ENCODE results near the gene DLGAP1. TPM values are rescaled to one million over a fixed set of nuclear protein-coding genes. Genes with fewer than 3 reads are reported as not detected.

The DLGAP1 gene
- total and polyA plus RNA-seq, 10 of the 15 experiments (the other 5 are each of a cell fraction or from before 2014, with no cell fraction given) = 0.23 to 27.6 (median 1.9) TPM

- BruUV-seq (replicated peaks) = no TSS peak
- Histone ChIP-seq H4K20me1 (ENCODE audit: control insufficient read depth, insufficient read depth) (no peaks in the 10 kb centered on the region), H3K9ac (ENCODE audit: control insufficient read depth, insufficient read depth, low read length) (no peak overlapping the region), H3K79me2 (ENCODE audit: control insufficient read depth, insufficient read depth, low read length) (no peaks in the 10 kb centered on the region), H3K27me3 (replicated peaks in 1 of 2; ENCODE audit: control insufficient read depth in 2 of 2, insufficient read depth in 2 of 2, low read length in 1 of 2) (no peaks in the 10 kb centered on the region), H2AFZ (ENCODE audit: control insufficient read depth, low read depth, low read length) (no peak overlapping the region), H3K4me1 (ENCODE audit: control insufficient read depth, insufficient read depth, low read length) (no peaks in the 10 kb centered on the region; the same call in 1 of the 2 replicates), H3K4me2 (ENCODE audit: control insufficient read depth, insufficient read depth) (no peak overlapping the region), H3K9me3 (replicated peaks; ENCODE audit: control insufficient read depth, insufficient read depth, low read length) (no peaks in the 10 kb centered on the region), H3K4me3 (no peak overlapping the region), H3K36me3 (ENCODE audit: control insufficient read depth in 2 of 2, insufficient read depth in 2 of 2, low read length in 1 of 2) (no peaks in the 10 kb centered on the region), H3K27ac (ENCODE audit: control insufficient read depth, insufficient read depth) (no peak overlapping the region)
- in situ Hi-C loops (cut with MboI) = loop anchor here (25.0 kb wide), 2 partner anchors 988 to 1288 kb away; partner anchors contain the start of gene MYL12B
- ChIA-PET SMC1A (ENCODE audit: uncharacterized antibody, unreplicated experiment) (interaction anchor here (0.6 to 15.2 kb wide), 32 partner anchors 8 to 806 kb away, joined by 3 to 318 read pairs (median 6); no protein-coding TSS in a partner anchor), CTCF (interaction anchor here (0.8 to 4.2 kb wide), 9 partner anchors 11 to 255 kb away, joined by 3 to 17 read pairs (median 3); no protein-coding TSS in a partner anchor), POLR2A (interaction anchor here (0.9 to 3.6 kb wide), 12 partner anchors 11 to 205 kb away, joined by 3 to 29 read pairs (median 4); no protein-coding TSS in a partner anchor), RAD21 (ENCODE audit: unreplicated experiment) (interaction anchor here (0.8 to 10.4 kb wide), 19 partner anchors 8 to 391 kb away, joined by 3 to 101 read pairs (median 9); no protein-coding TSS in a partner anchor)
- FAIRE-seq (no peak), ATAC-seq (peak; percentile 58), DNase-seq (ENCODE audit: low read depth, low spot score) (no peak)
- WGBS (ENCODE audit: insufficient coverage, insufficient replicate concordance, low lambda C conversion rate, missing lambda C conversion rate) = 0% methylated on average over 2 of the region's 2 CpGs
- intact Hi-C loops (cut with micrococcal nuclease; ENCODE audit: unreplicated experiment) = no loop called here
- TF ChIP-seq ZBTB33 (IDR thresholded peaks at IDR 0.05) (no peak), EP300 (IDR thresholded peaks at IDR 0.05; ENCODE audit: borderline replicate concordance in 1 of 2, control insufficient read depth in 1 of 2, low read depth in 2 of 2, low read length in 2 of 2) (0 out of 4 replicates have a peak, but pooled peaks of 1 of the 2 experiments have one; percentile 32), NFXL1 (IDR thresholded peaks at IDR 0.05; ENCODE audit: borderline replicate concordance) (no peak), HDAC6 (IDR thresholded peaks at IDR 0.05; ENCODE audit: unreplicated experiment) (no peak), BCL3 (IDR thresholded peaks at IDR 0.05; ENCODE audit: borderline replicate concordance, insufficient read depth, low read depth, low read length, poor library complexity, severe bottlenecking) (no peak), KLF5 (IDR thresholded peaks at IDR 0.05; ENCODE audit: partially characterized antibody) (no peak), ZNF24 (IDR thresholded peaks at IDR 0.05) (no peak), SUPT20H (IDR thresholded peaks at IDR 0.05; ENCODE audit: borderline replicate concordance, control insufficient read depth, low read depth, low read length) (no peak), HDGF (IDR thresholded peaks at IDR 0.05) (no peak), MEF2A (IDR thresholded peaks at IDR 0.05; ENCODE audit: insufficient read depth, low read depth, low read length) (no peak), CUX1 (IDR thresholded peaks at IDR 0.05; ENCODE audit: insufficient replicate concordance, low read depth, low read length) (no peak), SIX5 (IDR thresholded peaks at IDR 0.05; ENCODE audit: low read depth, low read length, severe bottlenecking) (no peak), CBFB (IDR thresholded peaks at IDR 0.05; ENCODE audit: low read depth) (no peak)
Measured at GRCh38 chr18:4250141-4250540, 205.0 kb downstream of the DLGAP1 start.
